ENCODE measurements around the gene N4BP2.

N4BP2 gene

DNA sequence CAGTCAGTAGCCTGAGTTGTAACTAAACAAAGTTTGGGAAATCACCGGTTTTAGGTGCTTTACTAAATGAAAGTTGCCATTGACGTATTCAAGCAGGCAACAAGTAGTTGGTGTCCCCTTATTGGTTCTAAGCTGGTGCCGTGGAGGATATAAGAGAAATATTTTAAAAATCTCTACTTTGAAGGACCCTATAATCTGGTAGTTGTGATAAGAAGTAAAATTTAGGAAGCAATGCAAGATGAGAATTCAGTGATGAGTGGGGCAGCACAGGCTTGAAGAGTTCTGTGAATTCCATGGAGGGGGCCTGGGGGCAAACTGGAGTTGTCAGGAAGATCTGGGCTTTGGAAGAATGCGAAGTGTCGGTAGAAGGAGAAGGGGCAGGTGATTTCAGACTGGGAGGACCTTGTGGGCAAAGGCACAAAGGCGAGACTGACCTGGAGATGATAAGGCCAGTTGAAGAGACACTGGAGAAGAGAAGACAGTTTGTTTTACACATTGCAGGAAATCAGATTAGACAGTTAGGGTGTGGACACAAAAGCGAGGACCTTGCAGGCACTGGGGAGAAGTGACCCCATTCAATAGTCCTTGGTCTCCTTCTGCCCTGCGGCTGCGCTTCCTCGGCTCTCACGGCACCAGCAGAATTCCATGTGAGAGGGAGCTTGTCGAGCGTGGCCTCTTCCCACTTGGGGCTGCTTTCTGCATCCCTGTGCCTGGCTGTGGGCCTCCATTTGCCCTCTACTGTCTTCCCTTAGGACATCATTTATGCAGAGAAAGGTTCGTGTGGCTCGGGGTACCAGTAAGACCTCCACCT is 141.4 kb downstream of the N4BP2 start:
- ChIA-PET POLR2A (interaction anchor here (0.6 kb wide), 1 partner anchor 240 kb away, joined by 4 read pairs; no protein-coding TSS in a partner anchor), CTCF (no interaction called here)
- TF ChIP-seq CTCF (IDR thresholded peaks at IDR 0.05; ENCODE audit: insufficient read depth, low read length, missing control alignments): no peak
- H3K4me3 ChIP-seq (ENCODE audit: low read depth, low read length): no peak overlapping the region
- no peak for DNase-seq (ENCODE audit: low read depth, low spot score)

DNA sequence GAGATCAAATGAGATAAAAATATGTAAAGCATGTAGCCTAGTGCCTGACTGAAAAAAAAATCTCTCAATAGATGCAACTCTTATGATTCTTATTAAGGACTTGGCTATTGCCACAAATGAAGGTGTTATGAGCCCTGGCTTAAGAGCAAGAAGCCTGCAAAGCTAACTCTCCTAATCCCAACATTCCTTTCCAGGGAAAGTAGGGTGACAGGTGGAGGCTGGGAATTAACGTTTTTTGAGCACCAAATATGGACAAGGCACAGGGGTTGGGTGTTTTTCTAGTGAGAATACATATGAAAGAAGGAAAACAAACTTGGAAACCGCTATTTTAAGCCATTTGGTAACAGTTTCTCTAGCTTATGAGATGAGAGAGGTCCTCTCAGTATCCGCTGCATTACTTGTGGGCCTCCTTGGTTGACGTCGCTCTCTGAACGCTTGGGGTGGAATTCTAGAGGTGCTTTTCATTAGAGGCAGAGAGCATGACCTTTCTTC is 142.6 kb downstream of the N4BP2 start:
- POLR2A ChIA-PET: no interaction called here

GRCh38 chr4:40199999-40200874 is 143.6 kb downstream of the N4BP2 start:
- DNase-seq (ENCODE audit: low read depth, low spot score): no peak
- CTCF ChIA-PET: no interaction called here
- TF ChIP-seq CTCF (IDR thresholded peaks at IDR 0.05; ENCODE audit: insufficient read depth, low read length, missing control alignments): no peak
- POLR2A ChIA-PET: no interaction called here
- no peak overlapping the region for H3K4me3 ChIP-seq (ENCODE audit: low read depth, low read length)

More for the DNA sequence above, 142.6 kb downstream of the N4BP2 start:
- TF ChIP-seq CTCF (IDR thresholded peaks at IDR 0.05; ENCODE audit: insufficient read depth, low read length, missing control alignments): no peak
- no peak for DNase-seq (ENCODE audit: low read depth, low spot score)
- CTCF ChIA-PET: no interaction called here
- H3K4me3 ChIP-seq (ENCODE audit: low read depth, low read length): no peak overlapping the region

- ChIA-PET POLR2A (no interaction called here), CTCF (no interaction called here)
- DNase-seq (ENCODE audit: low read depth, low spot score): no peak
- H3K4me3 ChIP-seq (ENCODE audit: low read depth, low read length): no peak overlapping the region
- TF ChIP-seq CTCF (IDR thresholded peaks at IDR 0.05; ENCODE audit: insufficient read depth, low read length, missing control alignments): no peak
Measured at GRCh38 chr4:40200875-40201801, 144.5 kb downstream of the N4BP2 start.

DNA sequence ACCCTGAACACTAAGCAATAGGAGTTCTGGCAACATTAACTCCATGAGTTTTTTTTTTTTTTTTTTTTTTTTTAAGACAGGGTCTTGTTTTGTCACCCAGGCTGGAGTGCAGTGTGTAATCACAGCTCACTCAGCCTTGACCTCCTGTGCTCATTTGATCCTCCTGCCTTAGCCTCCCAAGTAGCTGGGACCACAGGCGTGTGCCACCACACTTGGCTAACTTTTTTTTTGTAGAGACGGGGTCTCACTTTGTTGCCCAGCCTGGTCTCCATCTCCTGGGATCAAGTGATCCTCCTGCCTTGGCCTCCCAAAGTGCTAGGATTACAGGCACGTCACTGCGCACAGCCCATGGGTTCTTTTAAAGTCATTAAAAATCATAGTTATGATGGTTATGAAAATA is 145.2 kb downstream of the N4BP2 start:
- H3K4me3 ChIP-seq (ENCODE audit: low read depth, low read length): no peak overlapping the region
- ChIA-PET CTCF (no interaction called here), POLR2A (no interaction called here)
- TF ChIP-seq CTCF (IDR thresholded peaks at IDR 0.05; ENCODE audit: insufficient read depth, low read length, missing control alignments): no peak
- DNase-seq (ENCODE audit: low read depth, low spot score): no peak
